Keratinocyte (primary cell): ENCODE measurements around the gene FAM20C. TPM values are rescaled to one million over a fixed set of nuclear protein-coding genes. Genes with fewer than 3 reads are reported as not detected.

Source experiments
- DNase-seq: peaks from one replicate; pipeline ENCODE4 v3.0.0-alpha.2; 2011; ENCODE audit warnings: low read depth, missing footprints, low spot score
- FAIRE-seq: peaks from 2 replicates; lab custom pipeline; 2011; peaks lifted over from hg19 to GRCh38; lab: Jason Lieb, UNC
- H2AFZ ChIP-seq: 2 replicates; pipeline ENCODE4 v1.6.0; 2012; ENCODE audit warnings: low read length, control low read depth, inconsistent platforms; ENCODE audit not compliant: control insufficient read depth
- H3K27ac ChIP-seq: 2 replicates; pipeline ENCODE4 v1.5.1; 2011; ENCODE audit warnings: low read length; ENCODE audit not compliant: control insufficient read depth, insufficient read depth
- H3K27me3 ChIP-seq: 3 replicates; pipeline ENCODE4 v1.6.0; 2011; ENCODE audit warnings: low read length; ENCODE audit not compliant: control insufficient read depth, insufficient read depth; ENCODE audit errors: extremely low read depth
- H3K36me3 ChIP-seq, 2 experiments: 2 replicates in 1 of 2; 3 replicates in 1 of 2; pipeline ENCODE4 v1.5.1; 2011; ENCODE audit warnings: low read length in 2 of 2, mild to moderate bottlenecking in 1 of 2; ENCODE audit not compliant: control insufficient read depth in 2 of 2, insufficient read depth in 2 of 2; ENCODE audit errors: extremely low read depth in 1 of 2
- H3K4me1 ChIP-seq: 3 replicates; pipeline ENCODE4 v1.5.1; 2011; ENCODE audit warnings: low read length; ENCODE audit not compliant: control insufficient read depth, insufficient read depth; ENCODE audit errors: extremely low read depth
- H3K4me2 ChIP-seq: 3 replicates; pipeline ENCODE4 v1.6.0; 2011; ENCODE audit warnings: low read depth, low read length; ENCODE audit not compliant: control insufficient read depth, insufficient read depth; ENCODE audit errors: extremely low read depth
- H3K4me3 ChIP-seq, 3 experiments: fragments of 200-600 bp in 1 of 3; sonication (generic) in 1 of 3; 2 replicates in 2 of 3; 3 replicates in 1 of 3; pipeline ENCODE4 v1.5.1; 2011 to 2016; ENCODE audit warnings: low read length in 3 of 3, mild to moderate bottlenecking in 3 of 3, control low read depth in 2 of 3, inconsistent platforms in 1 of 3, low read depth in 1 of 3, mixed read lengths in 1 of 3, mixed run types in 1 of 3, moderate library complexity in 1 of 3; ENCODE audit not compliant: control insufficient read depth in 2 of 3, insufficient read depth in 2 of 3; ENCODE audit errors: extremely low read depth in 1 of 3
- H3K79me2 ChIP-seq: 2 replicates; pipeline ENCODE4 v1.6.0; 2012; ENCODE audit warnings: low read length; ENCODE audit not compliant: control insufficient read depth, insufficient read depth
- H3K9ac ChIP-seq: 3 replicates; pipeline ENCODE4 v1.6.0; 2011; ENCODE audit warnings: low read length; ENCODE audit not compliant: control insufficient read depth, insufficient read depth; ENCODE audit errors: extremely low read depth
- H3K9me1 ChIP-seq: 3 replicates; pipeline ENCODE4 v1.6.0; 2011; ENCODE audit warnings: low read length; ENCODE audit not compliant: control insufficient read depth, insufficient read depth; ENCODE audit errors: extremely low read depth
- H3K9me3 ChIP-seq: 2 replicates; pipeline ENCODE4 v1.5.1; 2012; ENCODE audit warnings: low read depth, low read length; ENCODE audit not compliant: control insufficient read depth
- H4K20me1 ChIP-seq: 3 replicates; pipeline ENCODE4 v1.6.0; 2011; ENCODE audit warnings: low read length; ENCODE audit not compliant: control insufficient read depth, insufficient read depth; ENCODE audit errors: extremely low read depth
- EZH2 ChIP-seq: IDR thresholded peaks from one replicate; pipeline ENCODE4 v1.6.1; 2012; ENCODE audit warnings: inconsistent platforms, mild to moderate bottlenecking, low read length, moderate library complexity
- dilution Hi-C: fragments of 300-500 bp; cut with MboI; formaldehyde crosslinking; loops from one replicate; pipeline ENCODE4 v1.7.0; 2020; ENCODE audit warnings: low sequenced_read_pairs; ENCODE audit not compliant: extremely low pct_ligation_motif_present
- polyA plus RNA-seq, 5 experiments: library from polyadenylated mRNA; depleted of rRNA in 3 of 5; stranded (reverse) in 3 of 5; stranded (forward) in 1 of 5; unstranded in 1 of 5; fragments of >200 nt; gene quantifications; 1 replicate in 1 of 5; 2 replicates in 3 of 5; 3 replicates in 1 of 5; pipeline versions ENCODE4 v1.2.1 to v1.2.3, GENCODE V29; 2011 to 2012; ENCODE audit warnings: missing spikeins in 2 of 5, low read depth in 1 of 5, low replicate concordance in 1 of 5
- TF ChIP-seq, protein P1 (sequence below), 3 experiments: IDR thresholded peaks in 1 of 3; conservative IDR thresholded peaks in 1 of 3; optimal IDR thresholded peaks in 1 of 3; 2 replicates in 2 of 3; 3 replicates in 1 of 3; pipeline versions ENCODE3 to v1.5.1; 2011; ENCODE audit warnings: low read length in 3 of 3, mild to moderate bottlenecking in 3 of 3, moderate library complexity in 2 of 3, control low read depth in 1 of 3, inconsistent platforms in 1 of 3; ENCODE audit not compliant: insufficient read depth in 2 of 3; ENCODE audit errors: extremely low read depth in 1 of 3

The FAM20C gene
- polyA plus RNA-seq, 1 donor (not counting 4 experiments of a cell fraction or from before 2014, with no cell fraction given), result 3.8 TPM

DNA sequence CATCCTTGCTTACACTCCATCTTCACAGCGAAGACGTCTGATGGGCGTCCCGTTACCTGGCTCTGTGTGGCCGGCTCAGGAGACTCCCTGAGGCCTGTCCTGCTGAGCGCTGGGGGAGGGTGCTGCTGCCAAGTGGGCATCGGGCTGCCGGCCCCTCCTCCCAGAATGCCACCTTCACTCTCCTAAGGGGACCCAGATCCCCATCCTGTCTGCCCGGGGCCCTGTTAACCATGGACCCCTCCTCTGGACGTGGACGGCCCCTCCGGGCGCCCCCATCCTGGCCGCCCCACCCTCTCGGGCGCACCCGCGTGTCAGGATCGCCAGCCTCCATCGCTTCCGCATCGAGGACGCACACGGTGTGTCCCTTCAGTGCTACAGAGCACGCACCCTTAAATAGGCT is 90.2 kb downstream of the FAM20C start:
- no peak overlapping the region for H3K4me3 ChIP-seq
- FAIRE-seq (no peak), DNase-seq (no peak)
- H3K4me1 ChIP-seq, result no peaks in the 10 kb centered on the region
- H3K36me3 ChIP-seq, result no peaks in the 10 kb centered on the region
- peaks cover 12% of the 10 kb centered on the region for H3K27me3 ChIP-seq
- dilution Hi-C loops, result no loop called here
- no peaks in the 10 kb centered on the region for H3K79me2 ChIP-seq
- H4K20me1 ChIP-seq, result no peaks in the 10 kb centered on the region
- H3K9ac ChIP-seq, result no peak overlapping the region
- no peaks in the 10 kb centered on the region for H3K9me3 ChIP-seq
- no peak overlapping the region for H3K4me2 ChIP-seq
- TF ChIP-seq, protein P1, sequence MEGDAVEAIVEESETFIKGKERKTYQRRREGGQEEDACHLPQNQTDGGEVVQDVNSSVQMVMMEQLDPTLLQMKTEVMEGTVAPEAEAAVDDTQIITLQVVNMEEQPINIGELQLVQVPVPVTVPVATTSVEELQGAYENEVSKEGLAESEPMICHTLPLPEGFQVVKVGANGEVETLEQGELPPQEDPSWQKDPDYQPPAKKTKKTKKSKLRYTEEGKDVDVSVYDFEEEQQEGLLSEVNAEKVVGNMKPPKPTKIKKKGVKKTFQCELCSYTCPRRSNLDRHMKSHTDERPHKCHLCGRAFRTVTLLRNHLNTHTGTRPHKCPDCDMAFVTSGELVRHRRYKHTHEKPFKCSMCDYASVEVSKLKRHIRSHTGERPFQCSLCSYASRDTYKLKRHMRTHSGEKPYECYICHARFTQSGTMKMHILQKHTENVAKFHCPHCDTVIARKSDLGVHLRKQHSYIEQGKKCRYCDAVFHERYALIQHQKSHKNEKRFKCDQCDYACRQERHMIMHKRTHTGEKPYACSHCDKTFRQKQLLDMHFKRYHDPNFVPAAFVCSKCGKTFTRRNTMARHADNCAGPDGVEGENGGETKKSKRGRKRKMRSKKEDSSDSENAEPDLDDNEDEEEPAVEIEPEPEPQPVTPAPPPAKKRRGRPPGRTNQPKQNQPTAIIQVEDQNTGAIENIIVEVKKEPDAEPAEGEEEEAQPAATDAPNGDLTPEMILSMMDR (optimal IDR thresholded peaks at IDR 0.05 in 1 of 3, IDR thresholded peaks at IDR 0.05 in 1 of 3, conservative IDR thresholded peaks at IDR 0.05 in 1 of 3; ENCODE audit: extremely low read depth in 1 of 3, insufficient read depth in 2 of 3, low read length in 3 of 3), result no peak
- no peak for TF ChIP-seq EZH2
- H2AFZ ChIP-seq, result no peak overlapping the region
- no peaks in the 10 kb centered on the region for H3K9me1 ChIP-seq
- H3K27ac ChIP-seq, result no peak overlapping the region

GRCh38 chr7:284762-285722 is 92.7 kb downstream of the FAM20C start:
- Histone ChIP-seq H3K4me1 (no peaks in the 10 kb centered on the region), H3K4me3 (no peak overlapping the region), H4K20me1 (no peaks in the 10 kb centered on the region), H3K79me2 (no peaks in the 10 kb centered on the region), H3K9ac (no peak overlapping the region), H3K27ac (no peak overlapping the region), H2AFZ (no peak overlapping the region), H3K9me1 (no peaks in the 10 kb centered on the region), H3K36me3 (no peaks in the 10 kb centered on the region), H3K9me3 (no peaks in the 10 kb centered on the region), H3K27me3 (peaks cover 34% of the 10 kb centered on the region), H3K4me2 (no peak overlapping the region)
- dilution Hi-C loops, result no loop called here
- FAIRE-seq (no peak), DNase-seq (no peak)
- TF ChIP-seq EZH2, result no peak
- TF ChIP-seq, protein P1 (optimal IDR thresholded peaks at IDR 0.05 in 1 of 3, IDR thresholded peaks at IDR 0.05 in 1 of 3, conservative IDR thresholded peaks at IDR 0.05 in 1 of 3; ENCODE audit: extremely low read depth in 1 of 3, insufficient read depth in 2 of 3, low read length in 3 of 3), result no peak
